Spleen (tissue), 7 donors: ENCODE measurements around the gene OLR1.

ENCODE experiments used
- CTCF ChIP-seq, 11 experiments: fragments of 200-600 bp in 7 of 11; fragments of 450-650 bp in 4 of 11; sonication (generic) in 4 of 11; IDR thresholded peaks in 8 of 11; conservative IDR thresholded peaks in 3 of 11; 1 replicate in 7 of 11; 2 replicates in 4 of 11; pipeline versions ENCODE4 v1.4.0 to v1.8.0; 2016 to 2021; ENCODE audit warnings: antibody characterized with exemption in 11 of 11, inconsistent platforms in 4 of 11, mild to moderate bottlenecking in 1 of 11
- POLR2A ChIP-seq, 3 donors: fragments of 450-650 bp; IDR thresholded peaks; one replicate each; pipeline ENCODE4 v1.5.1; 2017; ENCODE audit warnings: antibody characterized with exemption in 3 of 3, mild to moderate bottlenecking in 1 of 3
- POLR2AphosphoS5 ChIP-seq, 3 donors: sonication (generic); formaldehyde crosslinking; IDR thresholded peaks; one replicate each; pipeline ENCODE4 v1.5.1; 2017; ENCODE audit warnings: antibody characterized with exemption in 3 of 3
- donor health status: DM: no; HTN: no; CAD: no; lungs with moderate emphysema.
- donor health status: DM: no; HTN: no; CAD: no.
- donor health status: DM: no; HTN: no; CAD: no.

GRCh38 chr12:10128687-10129086 lies 43.2 kb downstream of the OLR1 start:
- TF ChIP-seq POLR2A (IDR thresholded peaks at IDR 0.05), result peak in 1 of 3 donors; percentile 12
- TF ChIP-seq CTCF (IDR thresholded peaks at IDR 0.05 in 8 of 11, conservative IDR thresholded peaks at IDR 0.05 in 3 of 11), result no peak
- TF ChIP-seq POLR2AphosphoS5 (IDR thresholded peaks at IDR 0.05), result peak in 1 of 3 donors; percentile 78
